Gastroesophageal sphincter (tissue), 3 donors: ENCODE data around the gene PPP1R16B.

Experiments used
- EP300 ChIP-seq: sonication (generic); formaldehyde crosslinking; IDR thresholded peaks from one replicate; pipeline ENCODE4 v1.6.1; 2017; ENCODE audit warnings: antibody characterized with exemption, mild to moderate bottlenecking
- POLR2AphosphoS5 ChIP-seq: sonication (generic); formaldehyde crosslinking; IDR thresholded peaks from one replicate; pipeline ENCODE4 v1.6.1; 2017; ENCODE audit warnings: antibody characterized with exemption
- TF ChIP-seq, protein P1 (sequence below), 4 experiments: fragments of 200-600 bp in 2 of 4; fragments of 450-650 bp in 2 of 4; sonication (generic) in 1 of 4; IDR thresholded peaks; one replicate each; pipeline ENCODE4 v1.5.1; 2017 to 2019; ENCODE audit warnings: antibody characterized with exemption in 4 of 4, mild to moderate bottlenecking in 2 of 4, moderate library complexity in 2 of 4

DNA sequence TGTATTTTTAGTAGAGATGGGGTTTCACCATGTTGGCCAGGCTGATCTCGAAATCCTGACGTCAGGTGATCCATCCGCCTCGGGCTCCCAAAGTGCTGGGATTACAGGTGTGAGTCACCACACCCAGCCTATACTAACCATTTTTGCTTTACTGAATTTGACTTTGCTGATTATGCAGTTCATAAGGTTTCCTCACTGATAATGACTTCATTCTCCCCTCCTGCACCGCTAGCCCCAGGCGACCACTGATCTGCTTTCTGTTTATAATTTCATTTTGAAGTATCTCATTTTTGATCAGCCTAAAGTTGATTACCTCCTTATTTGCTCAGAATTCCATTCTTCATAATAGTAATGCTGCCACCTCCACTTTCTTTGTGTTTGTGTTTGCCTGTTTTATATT is 72.0 kb downstream of the PPP1R16B start:
- TF ChIP-seq, protein P1, sequence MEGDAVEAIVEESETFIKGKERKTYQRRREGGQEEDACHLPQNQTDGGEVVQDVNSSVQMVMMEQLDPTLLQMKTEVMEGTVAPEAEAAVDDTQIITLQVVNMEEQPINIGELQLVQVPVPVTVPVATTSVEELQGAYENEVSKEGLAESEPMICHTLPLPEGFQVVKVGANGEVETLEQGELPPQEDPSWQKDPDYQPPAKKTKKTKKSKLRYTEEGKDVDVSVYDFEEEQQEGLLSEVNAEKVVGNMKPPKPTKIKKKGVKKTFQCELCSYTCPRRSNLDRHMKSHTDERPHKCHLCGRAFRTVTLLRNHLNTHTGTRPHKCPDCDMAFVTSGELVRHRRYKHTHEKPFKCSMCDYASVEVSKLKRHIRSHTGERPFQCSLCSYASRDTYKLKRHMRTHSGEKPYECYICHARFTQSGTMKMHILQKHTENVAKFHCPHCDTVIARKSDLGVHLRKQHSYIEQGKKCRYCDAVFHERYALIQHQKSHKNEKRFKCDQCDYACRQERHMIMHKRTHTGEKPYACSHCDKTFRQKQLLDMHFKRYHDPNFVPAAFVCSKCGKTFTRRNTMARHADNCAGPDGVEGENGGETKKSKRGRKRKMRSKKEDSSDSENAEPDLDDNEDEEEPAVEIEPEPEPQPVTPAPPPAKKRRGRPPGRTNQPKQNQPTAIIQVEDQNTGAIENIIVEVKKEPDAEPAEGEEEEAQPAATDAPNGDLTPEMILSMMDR (IDR thresholded peaks at IDR 0.05): no peak
- TF ChIP-seq EP300 (no peak), POLR2AphosphoS5 (no peak)
